Islet of Langerhans (tissue), 1 donor: Measurements from ENCODE around the gene ALDOB.

Experiments
- FAIRE-seq: peaks from one replicate; lab custom pipeline; 2011; peaks lifted over from hg19 to GRCh38; lab: Jason Lieb, UNC

The ALDOB gene

DNA sequence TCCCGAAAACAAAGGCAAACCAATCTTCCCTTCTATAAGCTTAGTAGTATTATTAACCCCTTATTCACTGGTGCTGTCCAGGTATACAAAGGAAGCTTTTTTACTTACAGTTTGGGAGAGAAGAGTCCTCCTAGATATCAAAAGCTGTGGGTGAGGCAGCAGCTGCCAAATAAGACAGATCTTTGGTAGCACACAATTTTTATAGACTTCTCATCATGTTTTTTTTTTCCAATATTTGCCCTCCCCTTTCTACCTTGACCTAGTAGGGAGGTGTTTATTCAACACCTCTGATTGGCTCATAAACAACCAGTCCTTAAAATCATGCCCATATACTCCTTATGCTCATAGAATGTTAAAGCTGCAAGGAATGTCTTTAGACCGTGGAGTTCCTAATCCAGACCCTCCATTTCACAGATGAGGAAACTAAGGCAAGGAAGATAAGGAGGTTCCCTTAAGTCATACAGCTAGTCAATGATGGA is at the start of gene ALDOB:
Gene ALDOB, minus strand, starts transcription at position 174 of the 479 bp plus-strand sequence. CDS start 4,887 bp downstream, outside the sequence.
- FAIRE-seq, result no peak

DNA sequence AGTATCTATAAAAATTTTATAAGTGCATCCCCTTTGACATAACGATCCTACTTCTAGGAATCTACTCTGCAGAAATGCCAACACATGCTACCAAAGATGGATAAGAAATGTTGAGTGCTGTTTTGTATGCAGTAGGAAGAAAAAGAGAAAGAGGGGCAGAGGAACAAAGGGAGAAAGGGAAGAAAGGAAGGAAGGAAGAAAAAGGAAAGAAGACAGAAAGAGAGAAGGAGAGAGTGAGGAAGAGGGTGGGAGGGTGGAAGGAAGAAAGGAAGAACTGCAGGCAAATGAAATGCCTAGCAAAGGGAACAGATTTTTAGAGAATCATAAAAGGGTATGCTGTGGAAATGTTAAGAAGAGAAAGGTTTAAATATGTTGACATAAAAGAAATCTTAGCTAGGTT is 48.5 kb upstream of the ALDOB start:
- no peak for FAIRE-seq

DNA sequence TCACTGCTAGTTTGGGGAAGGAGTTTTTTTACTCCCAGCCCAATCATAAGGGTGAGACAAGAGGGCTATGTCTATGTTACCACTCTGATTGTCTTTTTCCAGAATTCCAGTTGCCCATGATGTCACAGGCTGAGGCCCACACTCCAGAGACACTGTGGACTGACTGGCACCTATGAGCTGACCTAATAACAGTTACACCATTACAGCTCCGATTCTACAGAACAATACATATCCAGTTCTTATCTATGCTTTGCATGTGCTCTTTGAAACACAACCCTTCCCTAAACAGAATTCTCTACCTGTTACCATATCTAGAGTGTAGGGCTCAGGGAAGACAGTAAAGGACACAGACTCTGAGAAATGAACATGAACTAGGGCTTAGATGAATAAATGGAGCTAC is 45.7 kb upstream of the ALDOB start:
- no peak for FAIRE-seq

DNA sequence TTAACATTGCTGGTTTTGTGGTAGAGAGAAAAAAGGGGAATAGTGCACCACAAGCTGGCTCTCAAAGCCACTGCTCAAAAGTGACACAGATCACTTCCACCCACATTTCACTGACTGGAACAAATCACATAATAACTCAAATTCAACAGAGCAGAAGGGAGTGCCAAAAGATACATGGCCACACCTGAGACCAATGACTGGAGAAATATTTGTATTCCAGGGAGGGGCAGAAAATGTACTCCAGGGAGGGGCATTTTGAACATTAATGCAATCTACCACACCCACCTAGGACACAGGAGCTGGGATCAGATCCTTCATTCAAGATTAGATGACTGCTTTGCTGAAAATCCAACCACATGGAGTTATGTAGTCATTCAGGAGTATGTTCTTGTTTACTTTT is 44.8 kb upstream of the ALDOB start:
- FAIRE-seq, result no peak

DNA sequence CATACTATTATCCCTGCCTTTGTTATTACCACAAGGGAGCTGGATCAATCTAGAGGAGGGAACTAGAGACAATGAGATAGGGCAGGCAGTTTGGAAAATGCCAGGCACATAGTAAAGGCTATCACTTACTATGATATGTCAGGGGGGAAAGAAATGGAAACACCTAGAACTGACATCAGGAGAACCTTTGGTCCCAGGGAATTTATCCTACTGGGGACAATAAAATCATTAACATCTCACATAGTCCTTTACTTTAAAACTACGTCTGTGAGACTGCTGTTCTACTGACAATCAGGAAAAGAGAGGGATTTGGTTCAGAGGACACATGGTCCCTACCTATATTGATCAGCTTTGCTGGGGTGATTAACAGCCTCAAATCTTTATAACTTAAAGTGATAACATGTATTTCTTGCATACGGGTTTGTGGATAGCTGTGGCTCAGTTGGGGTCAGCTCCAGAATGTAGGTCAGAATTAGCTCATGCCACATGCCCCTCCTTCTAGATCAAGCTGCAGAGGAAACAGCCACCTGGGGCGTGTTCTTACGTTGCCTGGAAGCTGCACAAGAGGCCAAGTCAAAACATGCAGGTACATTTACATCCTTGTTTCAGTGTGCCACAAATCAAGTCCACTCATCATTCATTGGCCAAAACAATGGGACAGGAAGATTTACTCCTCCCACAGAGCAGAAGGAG is 43.9 kb upstream of the ALDOB start:
- peak; percentile 82 for FAIRE-seq

DNA sequence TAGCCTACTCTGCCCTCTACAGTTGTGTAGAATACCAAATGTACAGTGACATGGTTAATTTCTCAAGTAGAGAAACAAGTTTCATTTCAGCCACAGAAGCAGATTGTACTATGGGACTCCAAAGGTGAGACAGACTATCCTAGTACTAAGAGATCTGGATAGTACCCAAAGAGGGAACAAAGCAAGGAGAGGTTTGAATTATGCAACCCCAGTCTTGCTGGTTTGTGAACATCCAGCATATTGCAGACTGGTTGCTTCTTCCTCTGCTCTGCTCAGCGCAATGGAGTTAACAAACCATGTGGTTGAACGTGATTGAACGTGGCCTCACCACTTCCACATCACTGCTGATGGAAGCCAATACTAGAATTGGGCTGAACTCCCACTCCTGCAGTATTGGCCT is 43.3 kb upstream of the ALDOB start:
- FAIRE-seq, result no peak

DNA sequence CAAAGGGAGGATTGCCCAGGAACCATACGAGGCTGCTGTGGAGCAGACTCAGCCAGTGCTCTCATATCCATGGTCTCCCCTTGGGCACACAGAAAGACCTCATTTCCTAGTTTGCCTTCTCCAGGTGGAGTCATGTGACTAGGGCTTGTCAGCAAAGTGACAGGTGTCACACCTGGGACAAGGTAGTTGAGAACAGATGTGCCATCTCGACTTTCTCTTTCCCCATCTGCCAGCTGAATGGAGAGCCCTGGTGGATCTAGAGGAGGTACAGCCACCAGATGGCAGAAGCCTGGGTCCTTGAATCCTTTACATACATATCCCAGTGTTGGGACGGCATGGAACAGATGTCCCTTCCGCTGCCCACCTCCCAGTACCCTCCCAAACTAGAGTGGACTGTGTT is 42.9 kb upstream of the ALDOB start:
- no peak for FAIRE-seq

DNA sequence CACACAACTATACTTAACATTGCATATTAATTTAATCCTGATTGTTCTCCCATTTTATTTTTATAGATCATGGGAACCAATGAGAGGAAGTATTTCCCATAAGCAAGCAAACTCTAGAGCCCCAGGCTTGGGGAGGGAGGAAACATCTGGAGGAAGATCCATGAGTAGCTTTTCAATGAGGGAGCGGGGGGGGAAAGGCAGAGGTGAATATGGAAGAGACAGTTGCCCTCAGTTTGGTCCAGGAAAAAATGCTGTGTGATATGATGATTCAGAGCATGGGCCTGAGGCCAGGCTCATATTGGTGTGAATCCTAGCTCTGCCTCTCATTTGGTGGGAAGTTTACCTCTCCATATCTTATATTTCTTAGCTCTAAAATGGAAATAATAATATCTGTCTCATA is 42.2 kb upstream of the ALDOB start:
- no peak for FAIRE-seq

DNA sequence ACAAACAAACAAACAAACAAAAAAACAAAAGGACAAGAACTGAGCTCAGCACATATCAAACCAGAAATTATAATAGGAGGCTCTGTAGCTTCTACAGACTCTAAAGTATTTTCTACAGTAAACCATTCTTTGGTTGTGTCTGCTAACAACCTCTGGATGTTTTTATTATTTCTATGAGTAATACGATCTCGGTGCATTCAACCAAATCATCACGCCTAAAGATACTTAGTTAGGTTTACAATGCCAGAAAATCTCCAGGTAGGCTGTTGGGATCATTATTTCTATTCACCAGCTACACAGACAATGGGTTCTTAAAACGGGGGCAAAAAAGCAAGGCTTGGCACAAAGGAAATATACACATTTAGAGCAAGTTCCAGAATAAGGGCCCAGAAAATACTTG is 41.6 kb upstream of the ALDOB start:
- no peak for FAIRE-seq

DNA sequence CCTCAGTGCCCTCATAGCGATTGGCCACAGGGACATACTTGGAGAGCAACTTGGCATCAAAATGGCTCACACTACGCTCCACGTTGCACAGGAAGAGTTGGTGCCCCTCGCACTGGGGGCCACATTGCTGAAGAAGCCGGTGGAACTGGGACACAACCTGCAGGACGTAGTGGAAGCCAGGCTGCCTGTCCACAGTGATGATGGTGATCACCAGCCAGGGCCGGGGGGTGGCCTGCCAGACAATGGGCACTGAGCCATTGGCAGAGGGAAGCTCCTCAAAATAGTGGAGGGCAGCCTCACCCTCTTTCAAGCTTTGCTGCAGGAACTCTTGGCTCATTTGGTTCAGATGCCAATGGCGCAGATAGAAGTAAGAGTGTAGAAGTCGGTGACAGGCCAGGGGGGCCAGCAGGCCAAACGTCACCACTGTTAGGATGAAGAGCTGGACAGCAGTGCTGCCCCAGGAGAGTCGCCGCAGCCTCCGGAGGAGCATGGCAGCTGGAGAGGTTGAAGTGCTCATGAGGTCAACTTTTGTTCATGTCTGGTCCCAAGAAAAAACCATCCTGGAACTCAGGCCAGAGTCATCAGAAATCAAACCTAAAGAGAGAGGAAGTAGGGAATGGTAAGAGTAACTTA is 41.1 kb upstream of the ALDOB start:
- no peak for FAIRE-seq

DNA sequence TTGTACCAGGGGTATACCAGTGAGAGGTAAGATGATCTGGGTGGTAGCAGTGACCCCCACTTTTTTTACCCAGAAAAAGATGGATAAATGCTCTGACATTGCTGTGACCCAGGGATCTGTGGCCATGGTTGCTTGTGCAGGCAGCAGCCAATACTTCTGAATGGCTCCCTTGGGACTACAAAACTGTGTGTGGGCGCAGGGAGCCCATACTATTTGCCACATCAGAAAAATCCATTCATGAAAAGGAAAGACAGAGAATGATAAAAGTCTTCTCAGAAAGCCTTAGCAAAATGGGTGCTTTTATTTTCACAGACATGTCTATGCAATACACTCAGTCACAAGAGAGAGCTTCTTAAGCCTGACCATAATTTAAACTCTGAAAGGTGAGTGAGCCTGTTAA is 37.3 kb upstream of the ALDOB start:
- FAIRE-seq, result no peak

DNA sequence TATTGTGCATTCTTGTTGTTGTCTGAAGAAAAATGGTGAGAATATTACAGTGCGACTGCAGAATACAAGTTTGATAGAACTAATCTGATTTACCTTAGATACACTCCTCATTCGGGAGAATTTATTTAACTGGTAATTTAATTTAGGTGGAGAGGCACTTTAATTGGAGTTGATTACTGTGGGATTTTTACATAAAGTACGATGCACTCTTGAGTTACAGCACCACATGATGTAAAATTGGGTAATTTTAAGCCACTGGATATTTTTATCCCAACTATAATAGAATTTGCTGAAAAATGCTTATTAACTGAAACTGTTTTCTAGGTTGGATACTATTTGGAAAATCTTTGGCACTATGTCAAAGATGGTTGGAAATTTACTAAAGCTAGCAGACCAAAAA is 35.4 kb upstream of the ALDOB start:
- no peak for FAIRE-seq

DNA sequence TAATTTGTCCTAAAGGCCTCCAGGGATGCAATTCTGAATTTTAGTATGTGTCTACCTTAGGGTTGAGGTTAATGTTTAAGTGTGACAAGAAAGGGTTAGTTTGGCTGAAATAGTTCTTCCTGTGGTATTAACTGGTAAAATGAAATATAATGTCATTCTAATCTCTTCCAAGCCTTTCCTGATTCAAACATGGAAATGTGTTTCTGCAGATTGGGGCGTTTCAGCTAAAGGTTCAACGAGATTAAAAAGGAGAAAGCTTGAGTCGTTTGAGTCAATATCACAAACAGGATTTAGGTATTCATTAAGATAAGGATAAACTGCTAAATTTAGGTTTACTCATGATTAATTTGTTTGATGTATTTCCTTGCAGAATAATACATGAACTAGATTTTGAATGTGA is 34.4 kb upstream of the ALDOB start:
- FAIRE-seq, result no peak

DNA sequence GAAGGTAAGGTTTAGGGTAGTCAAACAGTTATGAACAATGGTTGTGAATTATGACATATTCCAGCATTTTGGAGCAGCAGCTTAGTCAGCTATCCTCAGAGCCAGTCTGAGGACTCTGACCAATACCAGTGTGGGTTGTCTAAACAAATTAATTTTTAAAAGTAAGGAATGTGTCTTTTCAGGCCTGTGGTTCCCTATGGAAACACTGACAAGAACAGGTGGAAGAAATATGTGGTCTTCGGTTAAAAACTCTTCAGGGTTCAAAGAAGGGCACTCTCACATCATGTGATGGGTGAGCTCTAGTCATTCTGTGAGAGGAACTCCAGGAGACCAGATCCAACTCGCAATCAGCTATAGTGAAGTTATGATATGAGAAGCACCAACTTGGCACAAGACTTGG is 33.5 kb upstream of the ALDOB start:
- no peak for FAIRE-seq

DNA sequence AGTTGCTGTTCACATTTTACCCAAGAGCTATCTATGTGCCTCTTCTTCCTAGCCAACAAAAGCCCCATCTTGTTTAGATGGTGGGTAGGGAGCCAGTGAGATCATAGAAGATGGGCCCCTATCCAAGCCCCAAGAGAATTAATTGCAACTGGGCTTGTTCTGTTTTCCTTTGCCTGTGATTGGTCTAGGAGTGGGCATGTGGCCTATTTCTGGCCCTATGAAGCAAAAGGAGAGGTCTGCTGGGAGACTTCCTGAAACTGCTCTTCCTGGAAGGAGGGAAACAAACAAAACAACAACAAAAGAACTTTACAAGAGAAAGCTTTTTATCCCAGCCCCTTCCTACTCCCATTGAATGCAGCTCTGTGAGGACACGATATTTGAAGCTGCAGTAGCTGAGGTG is 32.5 kb upstream of the ALDOB start:
- FAIRE-seq, result no peak

DNA sequence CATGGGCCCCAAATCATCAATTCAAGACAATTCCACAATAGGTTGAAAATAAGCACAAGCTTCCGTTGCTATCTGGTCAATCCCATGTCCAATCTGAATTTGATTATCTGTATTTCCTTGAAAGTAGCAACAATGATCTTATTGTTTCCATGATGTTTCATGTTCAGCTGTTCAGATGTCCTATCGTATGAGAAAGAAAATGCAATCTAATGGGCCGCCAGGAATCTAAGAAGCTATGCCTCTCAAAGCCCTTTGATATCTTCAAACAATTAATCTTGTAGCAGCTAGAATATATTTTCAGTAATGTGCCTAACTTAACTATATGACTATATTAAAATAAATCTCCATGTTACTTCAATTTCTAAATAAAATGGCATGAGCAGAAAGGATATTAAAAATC is 32.1 kb upstream of the ALDOB start:
- FAIRE-seq, result no peak

DNA sequence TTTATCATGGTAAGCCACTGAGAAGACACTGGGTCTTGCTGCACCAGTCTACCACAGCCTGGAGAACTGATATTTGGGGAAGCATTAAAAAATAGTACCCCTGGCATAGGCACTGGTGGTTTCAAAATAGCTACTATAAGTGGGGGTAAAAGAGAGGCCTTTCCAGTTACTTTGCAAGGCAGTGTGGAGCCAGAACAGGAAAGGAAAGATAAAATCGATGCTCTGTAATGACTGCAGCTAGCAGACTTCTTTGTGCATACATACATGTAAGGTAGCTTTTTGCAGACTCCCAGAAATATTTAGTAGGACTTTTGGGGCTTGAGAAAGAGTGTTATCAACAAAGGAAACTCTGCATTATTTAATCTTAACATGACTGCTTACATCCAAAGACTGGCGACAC is 31.3 kb upstream of the ALDOB start:
- no peak for FAIRE-seq

DNA sequence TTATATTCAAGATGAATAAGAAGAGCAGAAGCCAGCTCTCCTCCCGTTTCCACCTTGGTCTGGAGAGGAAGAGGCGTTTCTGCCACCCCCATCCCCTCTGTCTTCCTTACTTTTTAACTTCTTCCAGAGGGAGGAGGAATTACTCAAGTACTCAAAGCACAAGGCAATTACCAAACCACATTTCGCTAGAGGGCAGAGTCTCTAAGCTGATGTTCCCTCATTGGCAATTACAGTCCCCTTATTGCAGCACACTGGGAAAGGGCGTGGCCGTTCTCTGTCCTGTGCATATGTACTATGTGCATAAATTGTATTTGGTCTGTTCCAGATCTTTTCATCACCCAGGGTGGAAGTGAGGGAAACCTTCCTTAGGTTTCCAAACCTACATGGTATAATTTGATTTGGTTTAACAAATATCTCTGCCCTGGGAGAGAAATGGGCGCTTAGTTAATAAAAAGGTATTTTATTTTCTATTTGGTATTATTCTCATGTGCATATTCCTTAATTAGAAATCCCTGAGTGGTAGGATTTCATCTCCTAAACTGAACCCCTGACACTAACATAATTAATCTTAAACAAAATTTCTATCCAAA is 29.8 kb upstream of the ALDOB start:
- FAIRE-seq, result peak; percentile 91

DNA sequence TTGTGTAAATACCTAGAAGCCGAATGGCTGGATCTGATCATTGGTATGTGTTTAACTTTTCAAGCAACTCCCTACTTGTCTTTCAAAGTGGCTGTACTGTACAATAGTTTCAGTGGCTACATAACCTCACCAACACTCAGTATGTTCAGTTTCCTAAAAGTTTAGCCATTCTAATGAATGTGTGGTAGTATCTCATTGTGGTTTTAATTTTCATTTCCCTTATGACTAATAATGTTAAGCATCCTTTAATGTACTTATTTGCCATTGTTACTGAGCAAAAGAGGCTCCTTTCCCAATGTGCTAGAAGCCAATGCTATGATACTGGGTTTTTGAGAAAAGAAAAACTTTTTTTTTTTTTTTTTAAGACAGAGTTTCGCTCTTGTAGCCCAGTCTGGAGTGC is 27.8 kb upstream of the ALDOB start:
- no peak for FAIRE-seq

DNA sequence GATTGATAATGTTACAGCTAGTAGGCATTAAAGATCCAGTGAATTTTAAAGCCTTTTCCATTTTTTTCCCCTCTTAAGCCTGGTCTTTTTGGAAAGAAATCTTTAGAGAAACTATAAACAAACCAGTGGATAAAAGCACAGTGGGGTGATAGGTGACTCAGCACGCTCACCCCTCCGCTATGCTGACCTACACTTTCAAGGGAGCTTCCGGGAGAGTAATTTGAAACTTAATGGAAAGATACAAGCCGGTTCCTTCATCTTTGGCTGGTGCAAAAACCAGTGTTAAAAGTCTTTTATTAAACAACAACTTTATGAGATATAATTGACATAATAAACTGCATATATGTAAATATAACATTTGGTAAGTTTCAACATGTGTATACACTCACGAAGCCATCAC is 27.0 kb upstream of the ALDOB start:
- no peak for FAIRE-seq

DNA sequence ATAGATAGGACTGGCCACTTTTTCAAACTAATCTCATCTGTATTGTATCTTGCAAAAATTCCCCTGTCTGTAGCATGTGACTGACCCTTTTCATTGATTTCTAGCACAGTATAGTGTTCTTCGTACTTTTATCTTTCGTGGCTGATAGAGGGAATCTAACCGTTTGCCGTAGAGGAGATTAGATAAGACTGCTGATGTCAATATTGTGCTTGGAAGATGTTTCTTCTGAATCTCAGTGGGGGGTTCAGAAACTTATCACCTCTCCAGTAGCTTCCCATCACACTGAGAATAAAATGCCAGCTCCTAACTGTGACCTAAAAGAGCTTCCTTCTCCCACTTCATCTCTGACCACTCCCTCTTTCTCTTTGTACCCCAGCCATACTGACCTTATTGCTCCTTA is 25.4 kb upstream of the ALDOB start:
- no peak for FAIRE-seq

DNA sequence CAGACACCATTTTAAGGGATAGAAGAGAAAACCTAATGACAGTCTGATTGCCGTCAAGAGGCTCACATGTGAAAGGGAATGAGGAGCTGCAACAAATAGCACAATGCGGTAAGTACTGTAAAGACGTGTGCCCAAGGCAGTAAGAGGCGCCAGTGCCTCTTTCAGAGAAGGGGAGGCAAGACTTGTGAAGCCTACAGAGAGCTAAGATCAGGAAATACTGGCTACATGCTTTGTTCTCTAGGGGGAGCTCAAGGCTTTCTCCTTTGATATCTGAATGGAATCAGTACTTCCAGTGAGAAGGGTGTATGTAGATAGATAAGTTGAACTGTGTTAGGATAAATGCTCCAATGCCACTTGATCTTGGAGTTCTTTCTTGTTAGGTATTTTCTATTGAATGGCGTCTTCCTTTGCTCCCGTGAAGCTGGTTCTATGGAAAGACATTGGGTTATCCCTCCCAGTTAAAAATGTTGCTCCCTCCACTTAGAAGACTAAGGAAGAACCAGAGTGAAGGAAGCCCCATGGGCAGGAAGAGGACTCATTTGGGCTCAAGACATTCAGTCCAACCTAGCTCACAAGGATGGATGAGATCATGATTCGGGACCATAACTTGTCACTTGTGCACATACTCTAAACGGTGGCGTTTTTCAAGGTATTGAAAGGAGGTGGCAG is 23.5 kb upstream of the ALDOB start:
- peak; percentile 94 for FAIRE-seq

DNA sequence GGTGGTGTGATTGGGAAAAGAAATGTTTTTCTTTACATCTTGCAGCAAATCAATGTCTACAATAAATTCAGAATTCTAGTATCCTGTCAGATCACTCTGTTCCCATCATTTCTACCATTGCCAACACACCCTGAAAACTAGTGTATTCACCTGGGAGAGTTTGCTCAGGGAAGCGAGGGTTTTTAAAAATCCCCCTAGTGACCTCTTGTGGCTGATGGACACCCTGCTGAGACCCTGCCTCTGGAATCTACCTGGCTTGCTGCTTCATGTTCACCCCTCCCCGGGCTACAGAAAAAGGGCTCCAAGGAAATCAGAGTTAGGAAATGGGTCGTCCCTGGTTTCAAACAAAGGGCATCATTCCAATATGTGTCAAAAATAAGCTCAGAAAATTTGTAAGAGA is 21.4 kb upstream of the ALDOB start:
- no peak for FAIRE-seq
